GM12878 (cell line): Measurements from ENCODE around the gene STK32A. TPM values are rescaled to one million over a fixed set of nuclear protein-coding genes. Genes with fewer than 3 reads are reported as not detected.

Source experiments
- ATAC-seq: fragments of 200-7000 bp; cut with Tn5 transposase; 3 replicates; pipeline ENCODE4 v1.9.1; 2020; ENCODE audit warnings: mild to moderate bottlenecking, moderate library complexity
- BruUV-seq: library from RNA; stranded (reverse); fragments of 400-500 nt; replicated peaks from 2 replicates; lab custom pipeline; 2021; lab: Mats Ljungman, UMichigan
- CTCF ChIA-PET: fragments of 300-600 bp; sonication (Branson Sonifier 250); formaldehyde crosslinking; extraction: SDS; loops from one replicate; lab custom pipeline; 2021; ENCODE audit warnings: inconsistent platforms; lab: Yijun Ruan, JAX
- POLR2A ChIA-PET: fragments of 350-600 bp; formaldehyde crosslinking; extraction: SDS; loops from one replicate; lab custom pipeline; 2021; ENCODE audit warnings: inconsistent platforms; lab: Charles Lee
- RAD21 ChIA-PET: fragments of 300-600 bp; sonication (Branson Sonifier 250); formaldehyde crosslinking; loops from one replicate; lab custom pipeline; 2023; ENCODE audit warnings: antibody characterized with exemption; ENCODE audit not compliant: unreplicated experiment; lab: Charles Lee
- SMC1A ChIA-PET: fragments of 300-600 bp; sonication (Branson Sonifier 250); formaldehyde crosslinking; loops from one replicate; lab custom pipeline; 2023; ENCODE audit not compliant: unreplicated experiment, uncharacterized antibody; lab: Charles Lee
- DNase-seq: peaks from one replicate; pipeline ENCODE4 v3.0.0-alpha.2; 2011; ENCODE audit warnings: low read depth, low spot score
- FAIRE-seq: peaks from 3 replicates; lab custom pipeline; 2011; peaks lifted over from hg19 to GRCh38; lab: Jason Lieb, UNC
- H2AFZ ChIP-seq: 2 replicates; pipeline ENCODE4 v1.6.0; 2011; ENCODE audit warnings: low read depth, low read length, control low read depth; ENCODE audit not compliant: control insufficient read depth
- H3K27ac ChIP-seq: 2 replicates; pipeline ENCODE4 v1.5.1; 2011; ENCODE audit warnings: control low read depth; ENCODE audit not compliant: control insufficient read depth, insufficient read depth
- H3K27me3 ChIP-seq, 2 experiments: replicated peaks in 1 of 2; 2 replicates each; pipeline versions ENCODE4 v1.6.0 to v1.6.1; 2011; ENCODE audit warnings: low read length in 1 of 2; ENCODE audit not compliant: control insufficient read depth in 2 of 2, insufficient read depth in 2 of 2
- H3K36me3 ChIP-seq, 2 experiments: 2 replicates each; pipeline ENCODE4 v1.5.1; 2011; ENCODE audit warnings: low read length in 1 of 2; ENCODE audit not compliant: control insufficient read depth in 2 of 2, insufficient read depth in 2 of 2
- H3K4me1 ChIP-seq: 2 replicates; pipeline ENCODE4 v1.6.1; 2011; ENCODE audit warnings: mild to moderate bottlenecking, low read length, moderate library complexity, mixed read lengths; ENCODE audit not compliant: control insufficient read depth, insufficient read depth
- H3K4me2 ChIP-seq: 2 replicates; pipeline ENCODE4 v1.6.0; 2011; ENCODE audit warnings: control low read depth; ENCODE audit not compliant: control insufficient read depth, insufficient read depth
- H3K4me3 ChIP-seq: fragments of 200-600 bp; sonication (generic); 2 replicates; pipeline ENCODE4 v1.5.1; 2016
- H3K79me2 ChIP-seq: 2 replicates; pipeline ENCODE4 v1.6.0; 2011; ENCODE audit warnings: low read length; ENCODE audit not compliant: control insufficient read depth, insufficient read depth
- H3K9ac ChIP-seq: 2 replicates; pipeline ENCODE4 v1.8.0; 2011; ENCODE audit warnings: low read length, control low read depth, mixed read lengths; ENCODE audit not compliant: control insufficient read depth, insufficient read depth
- H3K9me3 ChIP-seq: replicated peaks from 3 replicates; pipeline ENCODE4 v1.5.1; 2011; ENCODE audit warnings: mild to moderate bottlenecking, low read length; ENCODE audit not compliant: control insufficient read depth, insufficient read depth
- H4K20me1 ChIP-seq: 2 replicates; pipeline ENCODE4 v1.6.0; 2011; ENCODE audit not compliant: control insufficient read depth, insufficient read depth
- CEBPZ ChIP-seq: fragments of 150-350 bp; IDR thresholded peaks from 2 replicates; pipeline ENCODE4 v1.6.1; 2016; ENCODE audit warnings: low read depth, low read length
- GABPA ChIP-seq: IDR thresholded peaks from 2 replicates; pipeline ENCODE4 v1.6.1; 2014; ENCODE audit warnings: antibody characterized with exemption, low read depth, mild to moderate bottlenecking, inconsistent platforms
- IRF5 ChIP-seq: fragments of 450-650 bp; IDR thresholded peaks from 2 replicates; pipeline ENCODE4 v1.6.1; 2017; ENCODE audit warnings: borderline replicate concordance
- MTA2 ChIP-seq: fragments of 450-650 bp; IDR thresholded peaks from 2 replicates; pipeline ENCODE4 v1.6.1; 2016; ENCODE audit warnings: low read depth, mild to moderate bottlenecking, moderate library complexity
- NKRF ChIP-seq: fragments of 450-650 bp; conservative IDR thresholded peaks from 2 replicates; pipeline ENCODE4 v1.6.1; 2017; ENCODE audit warnings: mild to moderate bottlenecking, moderate library complexity
- POLR2AphosphoS5 ChIP-seq: IDR thresholded peaks from 2 replicates; pipeline ENCODE4 v1.6.1; 2011; ENCODE audit warnings: mild to moderate bottlenecking, low read length, inconsistent platforms
- SIX5 ChIP-seq: IDR thresholded peaks from 2 replicates; pipeline ENCODE4 v1.6.1; 2011; ENCODE audit warnings: mild to moderate bottlenecking, low read depth, low read length, moderate library complexity; ENCODE audit not compliant: severe bottlenecking
- SREBF1 ChIP-seq: IDR thresholded peaks from 2 replicates; pipeline ENCODE4 v1.6.1; 2012; ENCODE audit warnings: mild to moderate bottlenecking, low read length
- SRF ChIP-seq, 2 experiments: IDR thresholded peaks; 2 replicates each; pipeline ENCODE4 v1.6.1; 2011; ENCODE audit warnings: low read depth in 2 of 2, low read length in 2 of 2, mild to moderate bottlenecking in 1 of 2, moderate library complexity in 1 of 2
- TCF7 ChIP-seq: IDR thresholded peaks from 2 replicates; pipeline ENCODE4 v1.6.1; 2014; ENCODE audit warnings: antibody characterized with exemption, borderline replicate concordance
- ZBTB11 ChIP-seq: fragments of 450-650 bp; formaldehyde crosslinking; IDR thresholded peaks from 2 replicates; pipeline ENCODE4 v1.5.0; 2022; ENCODE audit warnings: mild to moderate bottlenecking, missing genetic modification characterization
- ZNF207 ChIP-seq: fragments of 450-650 bp; IDR thresholded peaks from 2 replicates; pipeline ENCODE4 v1.6.1; 2014; ENCODE audit warnings: antibody characterized with exemption, mild to moderate bottlenecking, borderline replicate concordance
- ZNF274 ChIP-seq: IDR thresholded peaks from one replicate; pipeline ENCODE4 v1.8.0; 2011; ENCODE audit not compliant: insufficient read length, insufficient read depth
- WGBS: methylation state at CpG from one replicate; pipeline ENCODE4 v1.1.6; 2016; ENCODE audit warnings: low lambda C conversion rate; ENCODE audit not compliant: insufficient replicate concordance, insufficient coverage; ENCODE audit errors: missing lambda C conversion rate; 5-methylcytosine and 5-hydroxymethylcytosine counted together
- in situ Hi-C: fragments of 300-500 bp; cut with MboI; formaldehyde crosslinking; loops from 9 replicates; pipeline ENCODE4 v1.14.3; 2018; ENCODE audit warnings: mixed read lengths
- intact Hi-C: fragments of 100-400 bp; cut with micrococcal nuclease; formaldehyde crosslinking; loops from one replicate; pipeline ENCODE4 v1.14.2; 2022; ENCODE audit not compliant: unreplicated experiment
- polyA plus RNA-seq, 11 experiments: library from polyadenylated mRNA; depleted of rRNA in 4 of 11; unstranded in 6 of 11; stranded (reverse) in 5 of 11; fragments of >200 nt; fragmentation: Nextera tagmentation in 4 of 11; fragmentation: Illumina TruSeq in 1 of 11; extraction: Ambion mirVana in 4 of 11; extraction: Trizol in 1 of 11; gene quantifications; 1 replicate in 1 of 11; 2 replicates in 10 of 11; pipeline versions ENCODE4 v1.2.1 to v1.2.3, GENCODE V29; 2011 to 2016; ENCODE audit warnings: inconsistent platforms in 2 of 11, missing spikeins in 2 of 11, low read depth in 1 of 11
- total RNA-seq, 4 experiments: library from RNA; depleted of rRNA in 3 of 4; stranded (reverse); fragments of >200 nt in 3 of 4; fragmentation: Illumina TruSeq in 1 of 4; extraction: Trizol in 1 of 4; gene quantifications; 2 replicates each; pipeline versions ENCODE4 v1.2.1 to v1.2.3, GENCODE V29; 2013 to 2021

The STK32A gene
- total and polyA plus RNA-seq, 10 of the 15 experiments (the other 5 are each of a cell fraction or from before 2014, with no cell fraction given), result under 0.01 to 0.10 TPM; not detected in 8

- Histone ChIP-seq H3K4me1 (no peaks in the 10 kb centered on the region), H3K36me3 (no peaks in the 10 kb centered on the region), H3K79me2 (no peaks in the 10 kb centered on the region), H3K4me3 (no peak overlapping the region), H3K4me2 (no peak overlapping the region), H3K9ac (no peak overlapping the region), H3K27ac (no peak overlapping the region), H4K20me1 (no peaks in the 10 kb centered on the region), H3K27me3 (no peaks in the 10 kb centered on the region; a peak in 1 of 4 replicates), H2AFZ (no peak overlapping the region), H3K9me3 (no peaks in the 10 kb centered on the region)
- FAIRE-seq, result no peak
- POLR2A ChIA-PET, result no interaction called here
- BruUV-seq, result no TSS peak
- no peak for ATAC-seq
- 0% methylated on average over 1 of the region's 1 CpG for WGBS
- RAD21 ChIA-PET, result interaction anchor here (1.0 kb wide), 1 partner anchor 28 kb away, joined by 3 read pairs; no protein-coding TSS in a partner anchor
- DNase-seq, result no peak
- in situ Hi-C loops, result no loop called here
- SMC1A ChIA-PET, result no interaction called here
- intact Hi-C loops, result no loop called here
- CTCF ChIA-PET, result interaction anchor here (1.2 kb wide), 1 partner anchor 30 kb away, joined by 3 read pairs; no protein-coding TSS in a partner anchor
- no peak for TF ChIP-seq MTA2
- TF ChIP-seq NKRF, result no peak
- TF ChIP-seq IRF5, result no peak
- no peak for TF ChIP-seq SIX5
- no peak for TF ChIP-seq SRF (IDR thresholded peaks at IDR 0.05; ENCODE audit: low read depth in 2 of 2, low read length in 2 of 2)
- no peak for TF ChIP-seq CEBPZ
- no peak for TF ChIP-seq SREBF1
- no peak for TF ChIP-seq POLR2AphosphoS5
- no peak for TF ChIP-seq ZBTB11
- no peak for TF ChIP-seq TCF7
- TF ChIP-seq GABPA, result no peak
- no peak for TF ChIP-seq ZNF274
- no peak for TF ChIP-seq ZNF207
These were observed 192.9 kb downstream of the STK32A start for GRCh38 chr5:147427521-147428401.
